Fibroblast of skin of right quadriceps (primary cell): Measurements from ENCODE around the gene ZNF20.

ENCODE experiments used
- DNase-seq: peaks from one replicate; pipeline ENCODE4 v3.0.0-alpha.2; 2013

Gene ZNF20

GRCh38 chr19:12139885-12140544, at the start of gene ZNF20:
ZNF20 (minus strand) TSS chr19:12140350; CDS start chr19:12140182, 168 bp downstream.
- peak; percentile 89 for DNase-seq

DNA sequence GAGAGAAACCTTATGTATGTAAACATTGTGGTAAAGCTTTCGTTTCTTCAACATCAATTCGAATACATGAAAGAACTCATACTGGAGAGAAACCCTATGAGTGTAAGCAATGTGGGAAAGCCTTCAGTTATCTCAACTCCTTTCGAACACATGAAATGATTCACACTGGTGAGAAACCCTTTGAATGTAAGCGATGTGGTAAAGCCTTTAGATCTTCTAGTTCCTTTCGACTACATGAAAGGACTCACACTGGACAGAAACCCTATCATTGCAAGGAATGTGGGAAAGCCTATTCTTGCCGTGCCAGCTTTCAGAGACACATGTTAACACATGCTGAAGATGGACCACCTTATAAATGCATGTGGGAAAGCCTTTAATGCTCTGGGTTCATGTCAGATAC, 47.5 kb upstream of the ZNF20 start:
- no peak for DNase-seq

GRCh38 chr19:12180377-12180776, 40.2 kb upstream of the ZNF20 start:
- no peak for DNase-seq

GRCh38 chr19:12166626-12167025, 26.5 kb upstream of the ZNF20 start:
- no peak for DNase-seq

DNA sequence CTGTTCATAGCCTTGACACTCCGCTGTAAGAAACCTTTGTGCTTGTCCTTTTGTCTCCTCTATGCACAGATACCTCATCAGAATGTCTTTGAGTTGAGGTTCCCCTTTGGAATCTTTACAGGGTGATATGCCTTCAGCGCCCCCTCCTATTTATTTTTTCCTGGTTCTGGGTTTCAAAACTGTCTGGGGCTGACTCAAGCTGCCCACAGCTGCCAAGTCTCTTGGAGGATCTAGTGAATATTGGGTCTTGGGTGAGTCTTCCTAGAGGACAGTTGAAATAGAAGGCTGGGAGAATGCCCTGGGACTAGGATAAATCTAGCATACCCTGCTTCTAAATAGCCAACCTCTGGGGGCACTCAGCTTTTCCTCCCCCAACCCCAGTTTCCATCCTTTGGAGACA, 23.7 kb upstream of the ZNF20 start:
- DNase-seq: no peak

- DNase-seq: peak; percentile 94
Measured at GRCh38 chr19:12162882-12163806, 23.0 kb upstream of the ZNF20 start, which contains the start of gene ZNF136. ZNF136 (plus strand) TSS chr19:12163096; CDS start chr19:12163204, 108 bp downstream.

- DNase-seq: no peak
Measured at GRCh38 chr19:12162513-12162881, 22.3 kb upstream of the ZNF20 start.

DNA sequence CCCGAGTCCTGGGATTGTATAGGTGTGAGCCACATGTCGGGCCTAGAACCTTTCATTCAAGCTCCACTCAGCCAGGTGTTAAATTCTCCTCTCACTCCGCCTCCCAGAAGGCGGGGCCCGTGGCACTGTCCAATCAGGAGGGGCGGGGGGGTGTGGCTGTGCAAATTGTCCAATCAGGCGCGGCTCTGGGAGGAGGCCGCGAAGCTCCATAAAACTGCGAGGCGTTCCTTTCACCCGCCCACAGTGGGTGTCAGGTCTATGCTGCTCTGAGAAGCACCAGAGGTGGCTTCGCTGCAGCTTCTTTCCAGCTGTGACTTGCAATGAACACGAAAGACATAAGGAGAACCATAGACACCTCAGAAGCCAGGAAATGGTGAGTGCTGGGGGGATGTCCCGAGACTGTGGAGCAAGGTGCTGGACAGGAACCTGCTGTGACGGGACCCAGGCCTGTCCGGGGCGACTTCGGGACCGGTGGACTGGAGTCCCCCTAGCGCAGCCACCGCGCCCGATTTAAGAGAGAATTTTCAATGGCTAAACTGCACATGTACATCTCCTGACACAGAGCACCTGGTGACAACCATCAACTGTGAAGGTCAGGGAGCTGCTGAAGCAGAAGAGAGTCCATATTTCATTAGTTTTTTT, 19.7 kb upstream of the ZNF20 start:
- DNase-seq: no peak

DNA sequence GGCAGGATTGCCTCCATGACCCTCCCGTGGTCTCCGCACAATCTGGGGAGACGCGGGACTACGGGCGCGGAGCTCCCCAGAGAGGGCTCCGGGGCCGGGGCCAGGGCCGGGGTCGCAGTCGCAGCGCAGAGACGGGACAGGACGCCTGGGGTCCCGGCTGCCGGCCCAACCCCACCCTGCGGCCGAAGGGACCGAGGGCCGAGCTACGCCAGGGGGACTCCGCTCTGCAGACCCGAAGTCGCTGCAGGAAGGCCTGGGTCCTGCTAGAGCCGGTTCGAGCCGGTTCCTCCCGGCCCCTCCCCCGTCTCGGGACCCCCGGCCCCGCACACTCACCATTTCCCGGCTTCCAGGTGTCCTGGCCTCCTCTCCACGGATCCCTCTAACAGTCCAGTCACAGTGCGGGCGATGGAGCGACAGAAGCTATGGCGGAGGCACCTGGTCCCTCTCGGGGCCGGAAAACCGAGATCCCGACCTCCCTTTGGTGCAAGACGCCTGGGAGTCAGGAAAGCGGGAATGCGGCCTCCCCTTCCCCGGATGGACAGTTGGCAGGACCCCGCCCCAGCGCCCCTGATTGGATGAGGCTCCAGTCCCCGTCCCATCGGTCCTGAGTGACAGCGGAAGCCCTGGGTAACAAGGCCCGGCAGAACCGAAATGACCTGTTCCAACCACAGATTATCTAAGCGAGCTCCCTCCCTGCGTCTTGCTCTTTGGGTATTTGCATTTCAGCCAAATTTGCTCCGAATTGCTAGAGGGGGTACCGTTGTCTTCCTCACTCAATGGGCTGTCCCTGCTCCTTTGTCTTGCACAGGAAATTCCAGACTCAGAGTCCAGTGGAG, 16.3 kb upstream of the ZNF20 start, which contains the start of gene ZNF625:
ZNF625 (minus strand) TSS at position 512 of the 836 bp plus-strand sequence; CDS start at position 336, 176 bp downstream.
- DNase-seq: peak; percentile 86

- no peak for DNase-seq
Measured at GRCh38 chr19:12155324-12155860, 15.2 kb upstream of the ZNF20 start.

DNA sequence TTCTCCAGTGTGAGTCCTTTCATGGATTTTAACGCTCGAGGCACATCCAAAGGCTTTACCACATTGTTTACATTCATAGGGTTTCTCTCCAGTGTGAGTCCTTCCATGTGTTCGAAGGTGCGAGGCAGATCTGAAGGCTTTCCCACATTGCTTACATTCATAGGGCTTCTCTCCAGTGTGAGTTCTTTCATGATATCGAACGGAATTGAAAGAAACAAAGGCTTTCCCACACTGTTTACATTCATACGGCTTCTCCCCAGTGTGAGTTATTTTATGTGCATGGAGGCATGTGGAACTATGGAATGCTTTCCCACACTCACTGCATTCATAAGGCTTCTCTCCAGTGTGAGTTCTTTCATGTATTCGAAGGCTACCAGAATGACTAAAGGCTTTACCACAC, 5.2 kb upstream of the ZNF20 start:
- DNase-seq: no peak

DNA sequence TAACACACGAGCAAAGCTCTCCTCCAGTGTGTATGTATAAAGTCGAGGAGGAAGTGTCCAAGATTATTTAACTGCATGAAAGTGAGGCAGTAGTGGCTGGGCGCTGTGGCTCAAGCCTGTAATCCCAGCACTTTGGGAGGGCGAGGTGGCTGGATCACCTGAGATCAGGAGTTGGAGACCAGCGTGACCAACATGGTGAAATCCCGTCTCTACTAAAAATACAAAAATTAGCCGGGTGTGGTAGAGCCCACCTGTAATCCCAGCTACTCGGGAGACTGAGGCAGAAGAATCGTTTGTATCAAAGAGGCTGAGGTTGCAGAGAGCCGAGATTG, 1.2 kb upstream of the ZNF20 start:
- no peak for DNase-seq

DNA sequence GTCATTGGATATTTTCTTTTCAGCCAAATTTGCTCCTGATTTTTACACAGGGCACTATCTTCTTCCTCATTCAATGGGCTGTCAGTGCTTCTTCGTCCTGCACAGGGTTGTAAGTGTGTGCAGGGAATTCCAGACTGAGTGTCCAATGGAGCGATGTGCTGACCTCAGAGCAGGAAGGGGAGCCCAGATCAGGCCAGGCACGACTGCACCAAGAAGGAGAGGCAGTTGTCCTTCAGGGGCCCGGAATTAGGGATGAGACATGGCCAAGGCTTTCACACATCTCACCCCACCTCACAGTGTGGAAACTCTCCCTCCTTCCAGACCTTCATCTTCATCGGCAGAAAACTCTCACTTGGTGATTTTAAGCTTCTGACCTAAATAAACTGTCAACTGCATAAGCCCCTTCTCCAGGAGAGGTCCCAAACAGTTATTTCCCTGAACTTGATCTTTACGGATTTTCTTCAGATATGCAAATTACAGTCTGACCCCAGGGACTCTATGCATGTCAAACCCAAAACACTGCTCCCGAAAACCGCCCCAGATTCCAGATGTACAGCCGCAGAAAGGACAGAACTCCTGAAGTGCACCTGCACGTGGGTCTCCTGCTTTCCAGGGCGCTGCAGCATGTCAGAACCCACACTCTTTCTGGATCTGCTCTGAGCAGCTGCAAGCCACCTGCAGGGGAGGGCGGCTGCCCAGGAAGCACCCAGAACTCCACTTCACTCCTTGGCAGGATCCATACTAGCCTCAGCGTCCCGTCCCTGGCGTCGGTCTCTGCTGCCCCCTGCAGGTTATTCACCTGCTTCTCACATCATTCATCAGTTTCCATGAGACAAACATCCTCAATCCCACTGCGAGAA, 625 bp upstream of the ZNF20 start:
- DNase-seq: peak; percentile 78

DNA sequence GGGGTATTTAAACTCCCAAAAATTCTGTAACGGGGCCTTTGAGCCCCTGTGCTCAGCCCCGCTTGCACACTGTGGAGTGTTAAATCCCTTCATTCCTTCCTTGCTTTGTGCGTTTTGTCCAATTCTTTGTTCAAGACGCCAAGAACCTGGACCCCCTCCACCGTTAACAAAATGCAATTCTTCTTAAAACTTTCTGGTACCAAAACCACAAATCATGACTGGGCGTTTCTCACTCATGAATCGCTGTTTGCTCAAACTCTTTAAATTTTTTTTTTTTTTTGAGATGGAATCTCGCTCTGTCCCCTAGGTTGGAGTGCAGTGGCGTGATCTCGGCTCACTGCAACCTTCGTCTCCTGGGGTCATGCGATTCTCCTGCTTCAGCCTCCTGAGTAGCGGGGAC, 881 bp downstream of the ZNF20 start:
- no peak for DNase-seq

DNA sequence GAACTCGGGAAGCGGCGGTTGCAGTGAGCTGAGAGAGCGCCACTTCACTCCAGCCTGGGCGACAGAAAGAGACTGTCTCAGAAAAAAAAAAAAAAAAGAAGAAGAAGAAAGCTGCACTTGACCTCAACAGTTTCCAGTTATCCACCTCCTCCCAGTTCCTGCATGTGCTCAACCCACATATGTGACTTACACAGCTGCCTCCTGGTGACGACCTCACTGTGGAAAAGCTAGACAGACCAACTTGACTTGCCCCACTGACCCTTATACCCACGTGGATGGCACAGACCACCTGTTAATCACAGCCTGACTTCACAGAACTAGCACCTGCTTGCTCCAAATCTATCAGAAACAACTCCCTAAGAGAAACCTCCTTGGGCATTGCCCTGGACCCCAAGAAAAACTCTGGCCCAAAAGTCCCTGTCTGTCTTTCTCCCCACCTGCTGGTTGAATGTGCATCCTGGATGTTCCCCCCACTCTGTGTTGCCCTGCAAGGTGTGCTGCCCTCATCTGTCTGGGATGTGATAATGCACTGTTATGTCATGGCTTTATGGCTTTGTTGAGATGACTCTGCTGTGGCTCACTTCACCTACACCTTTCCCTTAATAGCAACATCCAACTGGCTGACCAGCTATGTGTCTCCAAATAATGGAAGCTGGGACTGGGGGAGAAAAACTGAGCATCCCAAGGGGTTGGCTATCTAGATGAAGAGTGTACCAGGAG, 2.8 kb downstream of the ZNF20 start:
- no peak for DNase-seq

- peak; percentile 13 for DNase-seq
Measured at GRCh38 chr19:12133069-12133468, 7.1 kb downstream of the ZNF20 start.

DNA sequence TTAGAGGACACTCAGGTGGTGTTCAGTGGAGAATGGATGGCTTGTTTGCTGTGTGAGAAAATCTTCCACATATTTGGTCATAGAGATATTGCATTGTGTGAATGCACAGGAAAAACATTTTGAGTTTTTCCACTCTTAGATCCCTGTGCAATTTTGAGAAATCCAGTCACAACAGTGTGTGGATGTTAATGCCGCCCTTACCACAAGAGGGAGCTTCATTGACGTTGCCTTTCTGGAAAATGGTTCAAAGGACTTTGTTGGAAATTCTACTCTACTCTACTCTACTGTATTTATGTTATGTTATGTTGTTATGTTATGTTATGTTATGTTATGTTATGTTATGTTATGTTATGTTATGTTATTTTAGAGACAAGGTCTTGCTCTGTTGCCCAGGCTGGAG, 13.4 kb downstream of the ZNF20 start:
- DNase-seq: no peak

DNA sequence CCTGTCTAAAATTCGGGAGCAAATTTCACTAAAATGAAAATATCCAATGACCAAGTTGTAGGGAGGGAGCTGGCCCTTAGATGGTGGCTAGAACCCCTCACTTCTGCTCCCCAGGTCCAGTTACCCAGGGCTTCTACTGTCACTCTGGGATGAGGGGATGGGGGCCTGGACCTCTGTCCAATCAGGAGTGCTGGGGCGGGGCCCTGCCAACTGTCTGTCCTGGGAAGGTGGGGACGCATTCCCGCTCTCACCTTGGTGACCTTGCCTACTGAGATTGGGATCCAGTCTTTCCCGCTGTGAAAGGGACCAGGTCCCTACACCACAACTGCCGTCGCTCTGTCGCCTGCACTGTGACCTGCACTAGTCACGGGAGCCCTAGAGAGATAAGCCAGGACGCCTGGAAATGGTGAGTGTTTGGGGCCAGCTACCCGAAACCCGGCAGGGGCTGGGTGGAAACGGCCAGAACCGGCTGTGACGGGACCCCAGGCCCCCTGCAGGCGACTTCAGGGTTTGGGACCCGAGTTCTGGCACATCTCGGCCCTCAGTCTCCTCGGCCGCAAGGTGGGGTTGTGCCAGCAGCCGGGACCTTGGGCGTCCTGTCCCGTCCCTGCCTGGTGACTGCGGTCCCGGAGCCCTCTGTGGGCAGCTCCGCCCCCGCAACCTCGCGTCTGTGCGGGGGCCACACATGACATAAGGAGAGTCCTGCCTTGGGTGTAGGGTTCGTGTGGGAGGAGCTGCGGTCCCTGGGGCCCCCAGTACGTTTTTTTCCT, 22.8 kb downstream of the ZNF20 start:
- DNase-seq: no peak

- no peak for DNase-seq
Measured at GRCh38 chr19:12113121-12113520, 27.0 kb downstream of the ZNF20 start.

DNA sequence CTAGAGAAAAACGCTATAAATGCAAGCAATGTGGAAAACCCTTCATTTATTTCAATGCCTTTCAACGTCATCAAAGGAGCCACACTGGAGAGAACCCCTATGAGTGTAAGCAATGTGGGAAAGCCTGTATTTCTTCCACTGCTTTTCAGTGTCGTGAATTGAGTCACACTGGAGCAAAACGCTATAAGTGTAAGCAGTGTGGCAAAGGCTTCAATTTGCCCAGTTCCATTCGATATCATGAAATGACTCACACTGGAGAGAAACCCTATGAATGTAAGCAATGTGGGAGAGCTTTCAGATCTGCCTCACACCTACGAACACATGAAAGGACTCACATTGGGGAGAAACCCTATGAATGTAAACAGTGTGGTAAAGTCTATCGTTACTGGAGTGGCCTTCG, 27.4 kb downstream of the ZNF20 start:
- DNase-seq: no peak
